NOMO-1 treated with DMSO at 0.1 percent for 48 hours (cell line): ENCODE data around the gene SAMD15.
A peak's percentile ranks its signal among the peaks of the same experiment; 100 is the strongest.
"Not testable (repeated sequence)": the region's sequence is repeated elsewhere in the genome, so short reads cannot be mapped to it uniquely, and the experiment has no call there.

Experiments used
- DNase-seq: peaks from one replicate; lab custom pipeline; 2025; ENCODE audit not compliant: unreplicated experiment; lab: John Stamatoyannopoulos, UW

SAMD15 gene

GRCh38 chr14:77375973-77376770 is 1.0 kb upstream of the SAMD15 start:
- DNase-seq = peak; percentile 25

DNA sequence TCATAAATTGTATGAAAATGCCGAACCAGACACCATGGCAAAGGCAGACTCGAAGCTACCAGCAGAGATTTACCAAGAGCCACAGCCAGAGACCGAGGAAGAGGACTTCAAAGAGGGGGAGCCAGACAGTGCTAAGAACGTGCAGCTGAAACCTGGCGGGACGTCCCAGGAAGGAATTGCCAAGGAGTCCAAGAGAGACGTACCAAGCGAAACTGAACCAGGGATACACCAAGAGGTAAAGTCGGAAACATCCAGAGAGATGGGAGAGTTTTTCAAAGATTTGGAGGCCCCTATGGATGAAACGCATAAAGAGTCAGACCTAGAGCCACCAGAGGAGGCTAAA is 294 bp downstream of the SAMD15 start:
- DNase-seq = no peak

- DNase-seq = peak; percentile 74
Observed at GRCh38 chr14:77378701-77379100, 1.5 kb downstream of the SAMD15 start.

DNA sequence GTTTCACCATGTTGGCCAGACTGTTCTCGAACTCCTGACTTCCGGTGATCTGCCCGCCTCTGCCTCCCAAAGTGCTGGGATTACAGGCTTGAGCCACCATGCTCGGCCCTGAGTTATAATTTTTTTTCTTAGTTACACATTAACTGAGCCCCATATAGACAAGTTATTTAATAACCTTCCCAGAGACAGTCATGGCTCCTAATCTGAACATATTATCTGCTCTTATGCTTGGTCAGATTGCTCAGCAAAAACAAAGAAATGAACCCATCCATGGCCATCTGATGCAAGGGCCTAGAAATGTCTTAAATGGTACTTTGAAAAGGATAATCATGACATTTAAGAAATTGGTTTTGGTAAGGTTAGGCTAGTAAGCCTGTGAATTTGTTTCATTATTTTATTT is 13.0 kb downstream of the SAMD15 start:
- DNase-seq = no peak

DNA sequence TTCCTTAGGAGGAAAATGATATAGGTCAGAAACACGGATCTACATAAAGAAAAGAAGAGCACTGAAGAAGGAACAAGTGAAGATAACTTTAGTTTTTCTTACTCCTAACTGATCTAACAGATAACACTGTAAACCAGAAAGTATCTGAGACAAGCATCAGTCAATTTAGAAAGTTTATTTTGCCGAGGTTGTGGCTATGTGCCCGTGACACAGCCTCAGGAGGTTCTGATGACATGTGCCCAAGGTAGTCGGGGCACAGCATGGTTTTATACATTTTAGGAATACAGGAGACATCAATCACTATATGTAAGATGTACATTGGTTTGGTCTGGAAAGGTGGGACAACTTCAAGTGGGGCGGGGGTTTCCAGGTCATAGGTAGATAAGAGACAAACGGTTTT is 23.0 kb downstream of the SAMD15 start:
- DNase-seq = no peak

GRCh38 chr14:77403768-77404167 is 26.6 kb downstream of the SAMD15 start:
- no peak for DNase-seq

DNA sequence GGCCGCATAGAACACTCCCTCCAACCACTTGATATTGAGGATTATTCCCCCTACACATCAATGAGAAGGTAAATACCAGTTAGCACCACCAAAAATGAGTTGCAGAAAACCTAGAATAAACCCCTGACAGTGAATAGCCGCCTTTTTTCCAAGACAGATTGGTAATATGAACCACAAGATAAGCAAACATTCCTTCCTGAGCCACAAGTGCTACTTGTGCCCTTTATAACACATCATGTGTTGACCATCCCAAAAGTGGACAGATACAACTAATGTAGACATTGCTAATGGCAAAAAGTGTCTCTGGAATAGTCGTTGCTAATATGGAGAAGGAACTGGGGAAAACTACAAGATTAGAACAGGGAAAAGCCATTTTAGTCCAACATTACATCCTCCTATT is 28.9 kb downstream of the SAMD15 start:
- no peak for DNase-seq

- DNase-seq = peak; percentile 43
Observed at GRCh38 chr14:77406718-77407117, 29.5 kb downstream of the SAMD15 start.

- peak; percentile 93 for DNase-seq
Observed at GRCh38 chr14:77407158-77407557, 30.0 kb downstream of the SAMD15 start.

DNA sequence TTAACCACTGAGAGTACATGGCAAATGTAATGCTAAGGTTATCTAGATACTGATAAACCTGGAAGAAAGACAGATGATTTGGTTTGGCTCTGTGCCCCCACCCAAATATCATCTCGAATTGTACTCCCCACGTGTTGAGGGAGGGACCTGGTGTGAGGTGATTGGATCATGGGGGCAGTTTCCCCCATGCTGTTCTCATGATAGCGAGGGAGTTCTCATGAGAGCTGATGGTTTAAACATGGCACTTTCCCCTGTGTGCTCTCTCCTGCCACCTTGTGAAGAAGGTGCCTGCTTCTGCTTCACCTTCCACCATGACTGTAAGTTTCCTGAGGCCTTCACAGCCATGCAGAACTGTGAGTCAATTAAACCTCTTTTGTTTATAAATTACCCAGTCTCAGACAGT is 32.0 kb downstream of the SAMD15 start:
- peak; percentile 34 for DNase-seq

GRCh38 chr14:77415403-77416030 is 38.3 kb downstream of the SAMD15 start:
- DNase-seq = not testable (repeated sequence)

GRCh38 chr14:77416098-77416497 is 38.9 kb downstream of the SAMD15 start:
- DNase-seq = not testable (repeated sequence)

GRCh38 chr14:77416836-77417235 is 39.7 kb downstream of the SAMD15 start:
- peak; percentile 34 for DNase-seq

DNA sequence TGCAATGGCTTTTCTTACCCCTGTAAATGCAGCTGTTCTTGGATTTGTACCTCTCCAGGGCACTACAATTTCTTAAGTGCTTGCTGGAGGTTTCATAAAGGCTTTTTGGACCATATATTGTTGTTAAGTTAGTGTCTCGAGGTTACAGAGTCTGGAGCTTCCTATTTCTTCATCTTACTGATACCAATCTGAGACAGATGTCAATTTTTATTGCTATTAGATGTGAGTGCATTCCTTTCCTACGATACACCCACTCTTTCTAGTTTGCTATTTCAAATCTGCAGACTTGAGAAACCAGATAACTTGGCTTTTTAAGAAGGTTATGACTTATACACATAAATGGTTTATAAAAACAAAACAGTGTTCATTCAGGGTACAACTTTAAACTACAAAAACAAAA is 44.0 kb downstream of the SAMD15 start:
- DNase-seq = no peak

GRCh38 chr14:77423423-77423822 is 46.2 kb downstream of the SAMD15 start, which contains the start of gene NOXRED1:
Gene NOXRED1 (minus strand): TSS chr14:77423523. CDS start chr14:77422889, 634 bp downstream.
- DNase-seq = no peak

GRCh38 chr14:77424862-77425261 is 47.7 kb downstream of the SAMD15 start:
- DNase-seq = no peak

DNA sequence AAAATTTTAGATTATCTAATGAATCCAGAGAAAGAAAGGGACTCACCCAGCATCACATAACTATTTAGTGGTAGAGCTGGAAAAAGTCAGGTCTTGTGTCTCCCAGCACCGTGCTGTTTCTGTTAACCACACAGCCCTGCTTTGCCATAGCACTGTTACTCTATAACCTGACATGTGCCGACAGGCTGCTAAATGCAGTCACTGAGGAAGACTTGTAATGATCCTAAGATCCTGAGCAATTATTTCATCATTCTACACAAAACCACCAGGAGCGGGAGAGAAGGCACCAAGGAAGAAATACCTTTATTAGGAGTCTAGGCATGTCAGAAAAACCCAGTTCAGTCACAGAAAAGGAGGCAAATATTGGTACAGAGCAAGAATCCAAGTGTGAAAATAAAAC is 49.2 kb downstream of the SAMD15 start:
- no peak for DNase-seq

GRCh38 chr14:77436042-77436441 is 58.9 kb downstream of the SAMD15 start:
- no peak for DNase-seq

DNA sequence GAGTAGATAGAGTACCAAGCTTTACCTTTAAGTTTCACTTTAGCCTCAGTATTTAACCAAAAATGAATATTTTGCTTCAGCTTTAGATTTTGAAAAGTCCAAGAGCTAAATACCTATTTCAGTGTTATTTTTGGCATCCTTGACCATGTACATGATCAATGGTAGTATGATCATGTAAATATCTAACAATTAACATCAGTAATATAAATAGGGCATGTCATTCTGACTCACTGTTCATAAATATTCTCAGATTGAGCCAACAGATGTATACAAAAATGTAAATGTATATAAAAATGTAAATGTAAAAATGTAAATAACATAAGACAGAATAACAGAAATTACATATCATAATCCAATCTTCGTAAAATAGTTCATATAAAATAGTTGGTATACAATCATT is 61.4 kb downstream of the SAMD15 start:
- no peak for DNase-seq

GRCh38 chr14:77439861-77440260 is 62.7 kb downstream of the SAMD15 start:
- no peak for DNase-seq
